ENCODE measurements around the gene OVOL2.

The OVOL2 gene

DNA sequence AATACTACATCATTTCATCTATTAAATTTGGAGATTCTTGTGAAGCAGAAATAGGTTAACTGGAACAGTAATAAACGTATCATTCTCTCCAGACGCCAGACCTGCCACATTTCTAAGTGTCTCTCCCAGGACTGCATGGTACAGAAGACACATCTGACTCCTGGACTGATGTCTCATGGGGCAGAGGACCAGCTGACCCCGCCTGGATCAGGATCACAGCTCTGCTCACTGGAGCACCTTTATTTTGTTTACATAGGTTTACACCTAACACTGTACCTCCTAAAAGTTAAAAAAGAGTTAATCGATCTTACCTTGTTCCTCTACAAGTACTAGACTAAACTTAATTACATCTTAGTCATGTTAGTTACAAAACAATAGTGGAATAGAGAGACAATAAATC lies 11.2 kb downstream of the OVOL2 start:
- no CpG with 5 or more reads among the region's 4 CpGs for WGBS, 2 donors (ENCODE audit: extremely low coverage in 2 of 2, insufficient read length in 2 of 2, insufficient replicate concordance in 1 of 2)
- Histone ChIP-seq H3K27ac (replicated peaks; ENCODE audit: low read length) (no peak overlapping the region), H3K9me3 (replicated peaks in 1 of 2; ENCODE audit: control insufficient read depth in 2 of 2, insufficient read depth in 1 of 2, low read depth in 1 of 2, low read length in 2 of 2) (no peaks in the 10 kb centered on the region), H3K4me2 (ENCODE audit: insufficient read depth, low read length, poor library complexity, severe bottlenecking) (no peak overlapping the region), H3K27me3 (ENCODE audit: control insufficient read depth in 3 of 3, insufficient read depth in 3 of 3, low read depth in 1 of 3, low read length in 3 of 3) (peaks cover 0 to 63% (median under 1%) of the 10 kb centered on the region in 3 experiments), H3K36me3 (replicated peaks in 1 of 2; ENCODE audit: control insufficient read depth in 2 of 2, insufficient read depth in 2 of 2, low read length in 2 of 2) (no peaks in the 10 kb centered on the region), H2BK12ac (ENCODE audit: low read length) (no peak overlapping the region), H3K9ac (ENCODE audit: low read depth, low read length, poor library complexity) (no peak overlapping the region), H2AK5ac (ENCODE audit: low read depth, low read length) (no peak overlapping the region), H3K4me3 (ENCODE audit: low read length in 2 of 2) (no peak overlapping the region), H3K23ac (ENCODE audit: low read depth, low read length, poor library complexity) (no peak overlapping the region), H3K14ac (ENCODE audit: low read length) (no peak overlapping the region), H4K8ac (ENCODE audit: low read depth, low read length) (no peak overlapping the region), H3K79me1 (ENCODE audit: low read depth, low read length) (no peaks in the 10 kb centered on the region), H2AFZ (ENCODE audit: low read length) (no peak overlapping the region), H2BK15ac (ENCODE audit: low read length) (no peak overlapping the region), H3K18ac (ENCODE audit: low read length) (no peak overlapping the region), H4K91ac (ENCODE audit: low read depth, low read length, poor library complexity) (no peak overlapping the region), H2BK120ac (ENCODE audit: low read depth, low read length) (no peak overlapping the region), H3K4me1 (ENCODE audit: control insufficient read depth in 2 of 2, insufficient read depth in 1 of 2, low read depth in 1 of 2, low read length in 2 of 2) (peaks cover 0 to 1% of the 10 kb centered on the region in 2 donors), H3K4ac (ENCODE audit: low read length) (no peak overlapping the region), H2BK5ac (ENCODE audit: low read length) (no peak overlapping the region)
- DNase-seq (ENCODE audit: low spot score), result no peak

DNA sequence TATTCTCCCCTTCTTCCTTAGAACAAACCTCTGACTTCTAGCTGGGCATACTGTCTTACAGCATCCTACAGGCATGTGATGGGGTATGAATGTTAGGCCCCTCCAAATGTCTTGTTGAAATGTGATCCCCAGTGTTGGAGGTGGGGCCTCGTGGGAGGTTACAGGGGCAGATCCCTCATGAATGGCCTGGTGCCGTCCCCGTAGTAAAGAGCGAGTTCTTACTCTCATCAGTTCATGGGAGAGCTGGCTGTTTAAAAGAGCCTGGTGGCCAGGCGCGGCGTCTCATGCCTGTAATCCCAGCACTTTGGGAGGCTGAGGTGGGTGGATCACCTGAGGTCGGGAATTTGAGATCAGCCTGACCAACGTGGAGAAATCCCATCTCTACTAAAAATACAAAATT lies 15.5 kb downstream of the OVOL2 start:
- H3K23ac ChIP-seq (ENCODE audit: low read depth, low read length, poor library complexity), result no peak overlapping the region
- H3K18ac ChIP-seq (ENCODE audit: low read length), result no peak overlapping the region
- no CpG with 5 or more reads among the region's 9 CpGs for WGBS, 2 donors (ENCODE audit: extremely low coverage in 2 of 2, insufficient read length in 2 of 2, insufficient replicate concordance in 1 of 2)
- peaks cover 0 to 64% (median 2%) of the 10 kb centered on the region in 3 experiments for H3K27me3 ChIP-seq (ENCODE audit: control insufficient read depth in 3 of 3, insufficient read depth in 3 of 3, low read depth in 1 of 3, low read length in 3 of 3)
- no peak overlapping the region for H4K91ac ChIP-seq (ENCODE audit: low read depth, low read length, poor library complexity)
- no peaks in the 10 kb centered on the region for H3K36me3 ChIP-seq (replicated peaks in 1 of 2; ENCODE audit: control insufficient read depth in 2 of 2, insufficient read depth in 2 of 2, low read length in 2 of 2)
- H3K79me1 ChIP-seq (ENCODE audit: low read depth, low read length), result no peaks in the 10 kb centered on the region
- H3K4me1 ChIP-seq (ENCODE audit: control insufficient read depth in 2 of 2, insufficient read depth in 1 of 2, low read depth in 1 of 2, low read length in 2 of 2), result peaks cover 0 to 6% of the 10 kb centered on the region in 2 donors
- no peak overlapping the region for H3K4me3 ChIP-seq (ENCODE audit: low read length in 2 of 2)
- H3K4me2 ChIP-seq (ENCODE audit: insufficient read depth, low read length, poor library complexity, severe bottlenecking), result no peak overlapping the region
- H4K8ac ChIP-seq (ENCODE audit: low read depth, low read length), result no peak overlapping the region
- H2BK5ac ChIP-seq (ENCODE audit: low read length), result no peak overlapping the region
- H3K9ac ChIP-seq (ENCODE audit: low read depth, low read length, poor library complexity), result no peak overlapping the region
- no peak overlapping the region for H3K27ac ChIP-seq (replicated peaks; ENCODE audit: low read length)
- H2BK12ac ChIP-seq (ENCODE audit: low read length), result no peak overlapping the region
- H3K14ac ChIP-seq (ENCODE audit: low read length), result no peak overlapping the region
- no peak overlapping the region for H3K4ac ChIP-seq (ENCODE audit: low read length)
- no peak overlapping the region for H2BK15ac ChIP-seq (ENCODE audit: low read length)
- H2AFZ ChIP-seq (ENCODE audit: low read length), result no peak overlapping the region
- H2BK120ac ChIP-seq (ENCODE audit: low read depth, low read length), result no peak overlapping the region
- no peak overlapping the region for H2AK5ac ChIP-seq (ENCODE audit: low read depth, low read length)
- no peaks in the 10 kb centered on the region for H3K9me3 ChIP-seq (replicated peaks in 1 of 2; ENCODE audit: control insufficient read depth in 2 of 2, insufficient read depth in 1 of 2, low read depth in 1 of 2, low read length in 2 of 2)
- DNase-seq (ENCODE audit: low spot score), result no peak

DNA sequence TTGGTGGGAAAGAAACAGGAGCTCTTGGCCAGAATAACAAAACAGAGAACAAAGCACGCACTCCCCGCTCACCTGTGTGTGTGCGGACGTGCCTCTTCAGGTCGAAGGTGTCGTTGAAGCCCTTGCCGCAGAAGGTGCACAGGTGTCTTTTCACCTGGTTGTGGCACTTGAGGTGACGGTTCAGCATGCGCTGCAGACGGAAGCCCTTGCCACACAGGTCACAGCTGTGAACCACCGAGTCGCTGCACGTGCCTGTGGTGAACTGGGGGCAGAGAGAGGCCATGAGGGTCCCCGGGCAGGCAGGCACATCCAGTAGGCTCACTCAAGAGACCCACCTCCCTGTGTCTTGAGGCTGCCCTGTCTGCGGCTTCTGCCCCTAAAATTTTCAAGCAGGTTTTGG lies 16.3 kb downstream of the OVOL2 start:
- WGBS, 2 donors (ENCODE audit: extremely low coverage in 2 of 2, insufficient read length in 2 of 2, insufficient replicate concordance in 1 of 2), result no CpG with 5 or more reads among the region's 15 CpGs
- no peak overlapping the region for H3K27ac ChIP-seq (replicated peaks; ENCODE audit: low read length)
- no peak overlapping the region for H2BK5ac ChIP-seq (ENCODE audit: low read length)
- H3K79me1 ChIP-seq (ENCODE audit: low read depth, low read length), result no peaks in the 10 kb centered on the region
- no peak for DNase-seq (ENCODE audit: low spot score)
- no peak overlapping the region for H2BK120ac ChIP-seq (ENCODE audit: low read depth, low read length)
- H2BK12ac ChIP-seq (ENCODE audit: low read length), result no peak overlapping the region
- no peak overlapping the region for H3K4me2 ChIP-seq (ENCODE audit: insufficient read depth, low read length, poor library complexity, severe bottlenecking)
- no peak overlapping the region for H3K14ac ChIP-seq (ENCODE audit: low read length)
- H2BK15ac ChIP-seq (ENCODE audit: low read length), result no peak overlapping the region
- no peak overlapping the region for H3K9ac ChIP-seq (ENCODE audit: low read depth, low read length, poor library complexity)
- peaks cover 0 to 8% of the 10 kb centered on the region in 2 donors for H3K4me1 ChIP-seq (ENCODE audit: control insufficient read depth in 2 of 2, insufficient read depth in 1 of 2, low read depth in 1 of 2, low read length in 2 of 2)
- H3K27me3 ChIP-seq (ENCODE audit: control insufficient read depth in 3 of 3, insufficient read depth in 3 of 3, low read depth in 1 of 3, low read length in 3 of 3), result peaks cover 0 to 64% (median 2%) of the 10 kb centered on the region in 3 experiments
- H2AK5ac ChIP-seq (ENCODE audit: low read depth, low read length), result no peak overlapping the region
- H2AFZ ChIP-seq (ENCODE audit: low read length), result no peak overlapping the region
- no peak overlapping the region for H4K8ac ChIP-seq (ENCODE audit: low read depth, low read length)
- no peak overlapping the region for H3K4me3 ChIP-seq (ENCODE audit: low read length in 2 of 2)
- no peaks in the 10 kb centered on the region for H3K36me3 ChIP-seq (replicated peaks in 1 of 2; ENCODE audit: control insufficient read depth in 2 of 2, insufficient read depth in 2 of 2, low read length in 2 of 2)
- peak overlapping the region; percentile 19 for H3K4ac ChIP-seq (ENCODE audit: low read length)
- H3K23ac ChIP-seq (ENCODE audit: low read depth, low read length, poor library complexity), result peak overlapping the region; percentile 29
- H3K9me3 ChIP-seq (replicated peaks in 1 of 2; ENCODE audit: control insufficient read depth in 2 of 2, insufficient read depth in 1 of 2, low read depth in 1 of 2, low read length in 2 of 2), result no peaks in the 10 kb centered on the region
- H4K91ac ChIP-seq (ENCODE audit: low read depth, low read length, poor library complexity), result no peak overlapping the region
- peak overlapping the region; percentile 44 for H3K18ac ChIP-seq (ENCODE audit: low read length)

DNA sequence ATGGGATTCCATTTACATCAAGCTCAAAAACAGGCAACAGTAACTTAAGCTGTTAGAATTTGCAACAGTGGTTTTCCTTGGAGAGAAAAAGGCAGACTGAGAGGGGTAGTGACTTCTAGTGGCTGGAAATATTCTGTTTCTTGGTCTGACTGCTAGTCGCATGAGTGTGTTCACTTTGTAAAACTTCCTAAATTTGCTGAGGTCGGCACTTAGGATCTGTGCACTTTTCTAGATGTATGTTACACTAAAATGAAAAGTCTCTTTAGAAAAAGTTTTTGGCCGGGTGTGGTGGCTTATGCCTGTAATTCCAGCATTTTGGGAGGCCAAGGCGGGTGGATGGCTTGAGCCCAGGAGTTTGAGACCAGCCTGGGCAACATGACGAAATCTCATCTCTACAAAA lies 18.7 kb downstream of the OVOL2 start:
- Histone ChIP-seq H3K79me1 (ENCODE audit: low read depth, low read length) (no peaks in the 10 kb centered on the region), H3K4me2 (ENCODE audit: insufficient read depth, low read length, poor library complexity, severe bottlenecking) (no peak overlapping the region), H3K27ac (replicated peaks; ENCODE audit: low read length) (no peak overlapping the region), H3K23ac (ENCODE audit: low read depth, low read length, poor library complexity) (no peak overlapping the region), H4K8ac (ENCODE audit: low read depth, low read length) (no peak overlapping the region), H2BK5ac (ENCODE audit: low read length) (no peak overlapping the region), H2BK12ac (ENCODE audit: low read length) (no peak overlapping the region), H3K27me3 (ENCODE audit: control insufficient read depth in 3 of 3, insufficient read depth in 3 of 3, low read depth in 1 of 3, low read length in 3 of 3) (peaks cover 0 to 53% (median 2%) of the 10 kb centered on the region in 3 experiments), H3K4me3 (ENCODE audit: low read length in 2 of 2) (no peak overlapping the region), H2BK15ac (ENCODE audit: low read length) (no peak overlapping the region), H2BK120ac (ENCODE audit: low read depth, low read length) (no peak overlapping the region), H2AFZ (ENCODE audit: low read length) (no peak overlapping the region), H4K91ac (ENCODE audit: low read depth, low read length, poor library complexity) (no peak overlapping the region), H3K9ac (ENCODE audit: low read depth, low read length, poor library complexity) (no peak overlapping the region), H3K4me1 (ENCODE audit: control insufficient read depth in 2 of 2, insufficient read depth in 1 of 2, low read depth in 1 of 2, low read length in 2 of 2) (peaks cover 0 to 12% of the 10 kb centered on the region in 2 donors), H3K36me3 (replicated peaks in 1 of 2; ENCODE audit: control insufficient read depth in 2 of 2, insufficient read depth in 2 of 2, low read length in 2 of 2) (no peaks in the 10 kb centered on the region), H3K14ac (ENCODE audit: low read length) (no peak overlapping the region), H2AK5ac (ENCODE audit: low read depth, low read length) (no peak overlapping the region), H3K4ac (ENCODE audit: low read length) (no peak overlapping the region), H3K18ac (ENCODE audit: low read length) (no peak overlapping the region), H3K9me3 (replicated peaks in 1 of 2; ENCODE audit: control insufficient read depth in 2 of 2, insufficient read depth in 1 of 2, low read depth in 1 of 2, low read length in 2 of 2) (no peaks in the 10 kb centered on the region)
- no peak for DNase-seq (ENCODE audit: low spot score)
- WGBS, 2 donors (ENCODE audit: extremely low coverage in 2 of 2, insufficient read length in 2 of 2, insufficient replicate concordance in 1 of 2), result no CpG with 5 or more reads among the region's 5 CpGs

All from neuronal stem cell (in vitro differentiated cells).